DOHH2 (cell line): ENCODE measurements around the gene DGKD.

Experiments used
- CTCF ChIP-seq: fragments of 200-600 bp; sonication (generic); IDR thresholded peaks from one replicate; pipeline ENCODE4 v1.5.1; 2014; ENCODE audit warnings: antibody characterized with exemption, mild to moderate bottlenecking, low read depth, low read length; ENCODE audit not compliant: poor library complexity, severe bottlenecking
- EZH2phosphoT487 ChIP-seq: fragments of 200-600 bp; sonication (generic); IDR thresholded peaks from 2 replicates; pipeline ENCODE4 v1.6.1; 2017; ENCODE audit warnings: borderline replicate concordance, mild to moderate bottlenecking, antibody characterized with exemption, low read length, moderate library complexity, mixed read lengths

- TF ChIP-seq CTCF (no peak), EZH2phosphoT487 (no peak)
Measured at GRCh38 chr2:233379034-233379433, 24.7 kb downstream of the DGKD start.
